ENCODE measurements around the gene PHACTR2. TPM values are rescaled to one million over a fixed set of nuclear protein-coding genes. Genes with fewer than 3 reads are reported as not detected.

PHACTR2 gene
- total and polyA plus RNA-seq, 2 of the 13 experiments (the other 11 are each of a cell fraction or from before 2014, with no cell fraction given): 11.3 to 28.2 TPM

GRCh38 chr6:143679041-143679440 lies 1.3 kb downstream of the PHACTR2 start:
- Histone ChIP-seq H4K20me1 (ENCODE audit: insufficient read depth, low read length) (no peaks in the 10 kb centered on the region), H3K4me2 (ENCODE audit: low read depth, low read length) (peak overlapping the region; percentile 85), H3K36me3 (replicated peaks in 1 of 2; ENCODE audit: control insufficient read depth in 1 of 2, insufficient read depth in 2 of 2, low read length in 2 of 2) (no peaks in the 10 kb centered on the region), H3K27me3 (ENCODE audit: control insufficient read depth in 1 of 2, insufficient read depth in 2 of 2, low read length in 2 of 2) (no peaks in the 10 kb centered on the region), H3K9me3 (ENCODE audit: low read length) (peaks cover 5% of the 10 kb centered on the region; the same call in 1 of the 2 replicates), H2AFZ (ENCODE audit: low read length) (no peak overlapping the region), H3K27ac (ENCODE audit: extremely low read length, insufficient read depth, low read length) (peak overlapping the region; percentile 68), H3K9ac (ENCODE audit: insufficient read depth, low read depth, low read length) (peak overlapping the region; percentile 85; the same call in 1 of the 2 replicates), H3K79me2 (ENCODE audit: insufficient read depth, low read length) (peaks cover 58% of the 10 kb centered on the region), H3K4me1 (ENCODE audit: insufficient read depth, low read length) (peaks cover 67% of the 10 kb centered on the region), H3K4me3 (replicated peaks in 1 of 3; ENCODE audit: insufficient read depth in 1 of 3, low read depth in 2 of 3, low read length in 3 of 3) (peak overlapping the region; percentile 79 to 90 (median 87); a peak in 5 of 6 replicates)
- intact Hi-C loops (cut with micrococcal nuclease; ENCODE audit: unreplicated experiment) (loop anchor here (5.0 kb wide), 1 partner anchor 163 kb away; the partner anchor contains the start of gene LTV1), in situ Hi-C loops (cut with HindIII; ENCODE audit: extremely low pct_ligation_motif_present, low pct_unique_long_range_greater_than_20kb) (loop anchor here (5.0 kb wide), 1 partner anchor 163 kb away; the partner anchor contains the start of gene LTV1)
- 11% methylated on average over 3 of the region's 3 CpGs for WGBS (ENCODE audit: low lambda C conversion rate)
- no TSS peak for BruUV-seq (replicated peaks)
- POLR2A ChIA-PET: interaction anchor here (1.2 to 2.8 kb wide), 4 partner anchors 10 to 66 kb away, joined by 3 to 20 read pairs (median 8); no protein-coding TSS in a partner anchor
- TF ChIP-seq ATF4 (CRISPR knock-in tag; IDR thresholded peaks at IDR 0.05) (no peak), ZNF775 (CRISPR knock-in tag; IDR thresholded peaks at IDR 0.05; ENCODE audit: borderline replicate concordance) (0 out of 2 replicates have a peak, but pooled peaks have one; percentile 6)
- DNase-seq (ENCODE audit: low spot score) (no peak), FAIRE-seq (no peak), ATAC-seq (no peak)
- CTCF ChIA-PET (ENCODE audit: low intra/inter-chr PET ratio, low total read pairs): no interaction called here

- DNase-seq (ENCODE audit: low spot score) (no peak), ATAC-seq (no peak), FAIRE-seq (no peak)
- BruUV-seq (replicated peaks): no TSS peak
- intact Hi-C loops (cut with micrococcal nuclease; ENCODE audit: unreplicated experiment): no loop called here
- Histone ChIP-seq H3K9me3 (ENCODE audit: low read length) (peaks cover 5% of the 10 kb centered on the region; the same call in 1 of the 2 replicates), H3K9ac (ENCODE audit: insufficient read depth, low read depth, low read length) (peak overlapping the region; percentile 17; the same call in 1 of the 2 replicates), H3K79me2 (ENCODE audit: insufficient read depth, low read length) (peaks cover 65% of the 10 kb centered on the region), H4K20me1 (ENCODE audit: insufficient read depth, low read length) (no peaks in the 10 kb centered on the region), H3K4me2 (ENCODE audit: low read depth, low read length) (peak overlapping the region; percentile 85), H3K4me3 (replicated peaks in 1 of 3; ENCODE audit: insufficient read depth in 1 of 3, low read depth in 2 of 3, low read length in 3 of 3) (peak overlapping the region; percentile 79 to 90 (median 87); a peak in 5 of 6 replicates), H3K27me3 (ENCODE audit: control insufficient read depth in 1 of 2, insufficient read depth in 2 of 2, low read length in 2 of 2) (no peaks in the 10 kb centered on the region), H3K36me3 (replicated peaks in 1 of 2; ENCODE audit: control insufficient read depth in 1 of 2, insufficient read depth in 2 of 2, low read length in 2 of 2) (no peaks in the 10 kb centered on the region), H3K27ac (ENCODE audit: extremely low read length, insufficient read depth, low read length) (no peak overlapping the region), H2AFZ (ENCODE audit: low read length) (no peak overlapping the region), H3K4me1 (ENCODE audit: insufficient read depth, low read length) (peaks cover 56% of the 10 kb centered on the region)
- ChIA-PET CTCF (ENCODE audit: low intra/inter-chr PET ratio, low total read pairs) (no interaction called here), POLR2A (interaction anchor here (2.0 to 2.4 kb wide), 2 partner anchors 9 to 12 kb away, joined by 7 to 8 read pairs; no protein-coding TSS in a partner anchor)
- in situ Hi-C loops (cut with HindIII; ENCODE audit: extremely low pct_ligation_motif_present, low pct_unique_long_range_greater_than_20kb): no loop called here
- TF ChIP-seq MAFF (IDR thresholded peaks at IDR 0.05; ENCODE audit: low read depth, low read length): peak; percentile 75
- peak; percentile 73 to 79; a peak in 3 of 4 replicates for TF ChIP-seq MAFK (conservative IDR thresholded peaks at IDR 0.05 in 1 of 2, IDR thresholded peaks at IDR 0.05 in 1 of 2; ENCODE audit: low read length in 2 of 2)
- no peak for TF ChIP-seq FOSL1 (CRISPR knock-in tag; IDR thresholded peaks at IDR 0.05; ENCODE audit: borderline replicate concordance)
- 59% methylated on average over 5 of the region's 5 CpGs for WGBS (ENCODE audit: low lambda C conversion rate)
Measured at GRCh38 chr6:143680141-143680540, 2.4 kb downstream of the PHACTR2 start.

All from HepG2 (cell line).